GM12872 (cell line): ENCODE measurements around the gene HCRT.

Source experiments
- CTCF ChIP-seq: IDR thresholded peaks from 3 replicates; pipeline ENCODE4 v1.5.1; 2011; ENCODE audit warnings: low read depth, mild to moderate bottlenecking, low read length, moderate library complexity; ENCODE audit not compliant: insufficient read depth

Gene HCRT

GRCh38 chr17:42201458-42201772, 16.2 kb upstream of the HCRT start:
- no peak for TF ChIP-seq CTCF

- no peak for TF ChIP-seq CTCF
Measured at GRCh38 chr17:42200706-42201457, 15.6 kb upstream of the HCRT start.

- no peak for TF ChIP-seq CTCF
Measured at GRCh38 chr17:42199416-42200011, 14.3 kb upstream of the HCRT start.

- no peak for TF ChIP-seq CTCF
Measured at GRCh38 chr17:42198897-42199296, 13.6 kb upstream of the HCRT start.

GRCh38 chr17:42197564-42198156, 12.4 kb upstream of the HCRT start:
- TF ChIP-seq CTCF, result no peak

GRCh38 chr17:42193969-42194899, 9.0 kb upstream of the HCRT start, which contains the start of gene GHDC:
TSS of gene GHDC (minus strand) at chr17:42194494. CDS start at chr17:42193581, 913 bp downstream.
- TF ChIP-seq CTCF, result no peak
